NCI-H2196 treated with DMSO at 0.1 percent for 48 hours (cell line): Measurements from ENCODE around the gene ACRV1.
"Not testable (repeated sequence)": the region's sequence is repeated elsewhere in the genome, so short reads cannot be mapped to it uniquely, and the experiment has no call there.

Experiments
- DNase-seq: peaks from one replicate; lab custom pipeline; 2025; ENCODE audit not compliant: unreplicated experiment; lab: John Stamatoyannopoulos, UW

The ACRV1 gene, protein sequence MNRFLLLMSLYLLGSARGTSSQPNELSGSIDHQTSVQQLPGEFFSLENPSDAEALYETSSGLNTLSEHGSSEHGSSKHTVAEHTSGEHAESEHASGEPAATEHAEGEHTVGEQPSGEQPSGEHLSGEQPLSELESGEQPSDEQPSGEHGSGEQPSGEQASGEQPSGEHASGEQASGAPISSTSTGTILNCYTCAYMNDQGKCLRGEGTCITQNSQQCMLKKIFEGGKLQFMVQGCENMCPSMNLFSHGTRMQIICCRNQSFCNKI

DNA sequence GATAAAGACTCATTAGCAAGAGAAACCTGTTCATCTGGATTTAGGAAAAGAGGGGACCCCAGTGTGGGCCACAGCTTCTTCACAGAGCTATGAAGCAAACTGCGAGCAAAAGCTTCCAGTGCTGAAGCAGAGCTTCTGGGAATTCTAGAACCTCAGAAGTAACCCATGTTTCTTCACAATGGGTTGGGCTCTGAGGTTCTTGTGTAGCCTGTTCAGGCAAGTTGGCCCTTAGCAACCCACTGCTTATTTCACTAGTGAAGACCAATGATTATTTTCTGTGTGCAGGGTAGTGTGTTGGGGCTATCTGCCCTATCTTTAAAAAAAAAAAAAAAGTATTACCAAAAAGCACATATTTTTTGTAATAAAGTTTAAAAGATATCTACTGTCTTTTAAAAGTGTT, at the start of gene ACRV1:
Gene ACRV1 (minus strand): TSS at position 101 of the 400 bp plus-strand sequence. CDS start 67 bp downstream, at position 34.
- no peak for DNase-seq

GRCh38 chr11:125728969-125729368, 48.3 kb upstream of the ACRV1 start:
- no peak for DNase-seq

DNA sequence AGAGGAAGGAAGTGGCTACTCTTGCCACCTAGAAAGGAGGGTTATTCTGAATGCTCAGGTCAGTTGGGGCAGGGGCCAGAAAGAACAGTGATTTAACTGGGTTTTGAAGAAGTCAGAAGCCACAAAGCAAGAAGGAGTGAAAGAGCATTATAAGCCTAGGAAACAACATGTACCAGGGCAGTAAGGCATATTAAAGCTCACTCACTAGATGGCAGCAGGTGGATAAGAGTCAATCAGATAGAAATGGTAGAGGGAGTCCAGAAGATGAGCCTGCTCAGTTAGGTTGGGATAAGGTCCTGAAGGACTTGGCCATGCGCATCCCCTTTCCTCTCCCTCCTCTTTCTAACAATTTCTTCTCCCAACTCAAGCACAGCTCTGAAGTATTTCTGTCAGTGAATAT, 43.5 kb upstream of the ACRV1 start:
- DNase-seq = no peak

DNA sequence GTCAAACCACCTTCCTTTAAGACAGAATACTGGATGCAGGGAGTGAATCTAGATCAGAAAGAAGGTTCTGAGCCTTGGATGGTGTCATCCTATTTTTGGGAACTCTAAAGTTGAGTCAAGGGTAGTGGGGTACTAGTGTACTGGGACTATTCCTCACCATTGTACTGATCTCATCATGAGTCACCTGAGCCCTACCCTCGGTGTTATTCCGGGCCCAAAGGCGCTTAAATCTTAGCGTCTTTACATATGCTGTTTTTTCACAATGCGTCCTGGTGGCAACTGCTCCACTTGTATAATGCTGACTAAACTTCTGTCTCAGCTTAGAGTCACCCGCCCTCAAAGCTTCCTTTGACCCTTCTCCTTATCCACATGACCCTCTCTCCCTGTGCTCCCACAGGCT, 40.1 kb upstream of the ACRV1 start:
- no peak for DNase-seq

- DNase-seq = not testable (repeated sequence)
These were observed 24.0 kb upstream of the ACRV1 start for GRCh38 chr11:125704686-125705085.

GRCh38 chr11:125701858-125702621, 21.4 kb upstream of the ACRV1 start:
- no peak for DNase-seq

GRCh38 chr11:125701018-125701610, 20.5 kb upstream of the ACRV1 start:
- DNase-seq = no peak

DNA sequence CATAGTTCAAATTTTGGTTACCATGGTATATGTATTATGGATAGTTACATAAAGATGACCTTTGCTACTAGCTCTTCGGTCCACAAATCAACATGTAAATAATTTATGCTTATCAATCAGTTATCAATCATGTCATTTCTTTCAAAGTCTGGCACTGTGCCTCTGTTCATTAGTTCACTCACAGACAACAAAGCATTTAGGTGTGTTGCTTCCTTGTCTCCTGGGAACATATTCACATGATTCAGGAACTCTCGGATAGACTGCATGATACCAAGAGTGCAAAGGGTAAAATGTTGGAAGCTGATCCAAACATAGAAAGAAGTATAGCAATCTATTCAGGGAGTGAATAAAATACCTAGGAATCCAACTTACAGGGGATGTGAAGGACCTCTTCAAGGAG, 14.3 kb upstream of the ACRV1 start:
- DNase-seq = no peak

GRCh38 chr11:125692887-125693286, 12.2 kb upstream of the ACRV1 start:
- DNase-seq = no peak

GRCh38 chr11:125690006-125690405, 9.4 kb upstream of the ACRV1 start:
- DNase-seq = no peak

- DNase-seq = no peak
These were observed 8.7 kb upstream of the ACRV1 start for GRCh38 chr11:125689274-125689859.

- DNase-seq = no peak
These were observed 8.0 kb upstream of the ACRV1 start for GRCh38 chr11:125688632-125689031.

- DNase-seq = no peak
These were observed 7.4 kb upstream of the ACRV1 start for GRCh38 chr11:125688066-125688465.

DNA sequence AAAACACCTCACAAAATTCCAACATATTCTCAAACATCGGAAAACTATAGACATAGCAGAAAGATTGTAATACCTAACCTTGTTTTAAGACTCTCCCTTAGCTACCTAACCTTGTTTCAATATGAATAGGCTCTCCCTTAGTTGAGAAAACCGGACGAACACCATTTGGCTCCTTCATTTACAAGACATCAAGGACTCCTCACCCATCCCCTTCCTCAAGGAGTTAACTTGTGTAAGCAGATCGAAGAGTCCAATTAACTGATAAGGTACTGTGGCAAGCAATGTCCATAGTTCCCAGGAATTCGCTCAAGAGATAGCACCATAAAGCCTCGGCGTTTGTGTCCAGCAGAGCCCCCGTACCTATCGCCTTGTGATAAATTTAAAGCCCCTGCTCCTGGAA, 4.6 kb upstream of the ACRV1 start:
- no peak for DNase-seq

GRCh38 chr11:125679837-125680236, 810 bp downstream of the ACRV1 start:
- DNase-seq = no peak

DNA sequence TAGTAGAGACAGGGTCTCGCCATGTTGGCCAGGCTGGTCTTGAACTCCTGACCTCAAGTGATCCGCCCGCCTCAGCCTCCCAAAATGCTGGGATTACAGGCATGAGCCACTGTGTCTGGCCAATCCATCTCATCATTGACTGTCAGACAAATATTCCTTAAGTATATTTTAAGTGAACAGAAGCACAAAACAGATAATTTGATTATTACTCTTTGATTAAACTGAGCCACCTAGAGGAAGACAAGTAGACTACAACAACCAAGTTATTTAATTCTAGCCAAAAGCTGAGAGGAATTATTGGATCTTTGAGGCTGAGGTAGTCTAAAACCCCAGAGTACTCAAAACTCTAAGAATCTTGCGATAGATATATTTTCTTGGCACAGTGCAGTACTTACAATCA, 1.2 kb downstream of the ACRV1 start:
- no peak for DNase-seq

DNA sequence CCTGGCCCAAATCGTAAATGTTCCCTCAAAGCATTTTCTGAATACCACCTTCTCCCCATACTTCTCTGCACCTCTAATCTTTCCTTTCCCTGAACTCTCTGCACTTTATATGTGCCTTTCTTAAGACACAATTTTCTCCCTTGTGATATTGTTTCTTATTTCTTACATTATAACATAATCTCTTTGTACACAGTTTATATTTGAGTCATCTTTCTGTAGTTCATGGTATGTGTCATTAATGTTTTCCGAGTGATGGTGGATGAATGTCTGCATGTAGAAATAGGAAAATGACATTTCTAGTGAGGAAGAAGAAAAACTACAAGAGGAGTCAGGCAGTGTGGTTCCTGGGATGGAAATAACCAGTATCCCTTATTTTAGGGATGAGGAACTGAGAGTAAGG, 5.5 kb downstream of the ACRV1 start:
- DNase-seq = no peak

DNA sequence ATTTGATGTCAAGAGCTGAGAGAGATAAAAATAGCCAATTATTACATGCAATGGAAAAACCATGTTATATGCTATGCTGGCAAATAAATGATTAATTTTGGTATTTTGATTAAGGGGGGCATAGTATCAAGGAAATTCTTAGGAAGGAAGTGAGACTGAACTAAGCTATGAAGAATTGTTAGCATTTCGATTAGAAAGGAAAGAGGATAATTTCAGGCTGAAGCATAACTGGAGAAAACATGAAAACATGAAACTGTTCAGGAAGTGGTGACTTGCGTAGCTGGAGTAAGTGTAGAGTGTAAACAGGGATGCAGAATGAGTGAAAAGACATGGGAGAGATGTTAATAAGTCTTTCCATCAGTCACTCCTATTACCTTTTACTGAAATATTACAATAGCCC, 6.4 kb downstream of the ACRV1 start:
- no peak for DNase-seq

DNA sequence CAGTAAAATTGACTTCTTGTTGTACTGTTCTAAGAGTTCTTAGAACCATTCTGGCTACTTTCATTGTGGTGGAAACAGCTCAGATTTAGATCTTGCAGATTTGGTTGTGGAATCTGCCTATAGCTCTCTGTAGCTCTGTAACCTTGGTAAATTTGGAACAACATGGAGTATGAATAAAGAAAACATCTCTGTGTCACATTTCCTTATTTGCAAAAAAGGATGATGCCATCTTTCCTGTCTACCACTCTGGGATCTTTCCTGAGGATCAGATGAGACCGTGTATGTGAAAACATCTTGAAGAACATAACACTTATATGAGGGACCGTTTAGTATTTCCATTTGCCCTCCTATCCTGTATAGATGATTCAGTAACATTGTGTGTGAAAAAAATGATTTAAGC, 9.1 kb downstream of the ACRV1 start:
- DNase-seq = no peak

DNA sequence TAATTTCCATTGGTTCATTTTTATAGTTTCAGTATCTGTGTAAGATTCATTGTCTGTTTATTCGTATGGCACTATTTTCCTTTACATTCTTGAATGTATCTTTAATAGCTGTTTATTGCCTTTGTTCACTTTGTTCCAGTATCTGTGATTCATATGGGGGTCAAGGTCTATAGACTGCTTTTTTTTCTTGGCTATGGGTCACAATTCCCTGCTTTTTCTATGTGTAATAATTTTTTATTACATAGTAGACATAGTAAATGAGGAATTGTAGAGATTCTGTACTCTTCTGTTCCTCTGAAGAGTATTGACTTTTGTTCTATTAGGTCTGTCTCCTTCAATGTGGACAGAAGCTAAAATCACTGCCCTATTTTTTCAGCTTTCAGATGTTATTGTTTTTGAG, 10.5 kb downstream of the ACRV1 start:
- no peak for DNase-seq

- no peak for DNase-seq
These were observed 13.5 kb downstream of the ACRV1 start for GRCh38 chr11:125667151-125667550.

DNA sequence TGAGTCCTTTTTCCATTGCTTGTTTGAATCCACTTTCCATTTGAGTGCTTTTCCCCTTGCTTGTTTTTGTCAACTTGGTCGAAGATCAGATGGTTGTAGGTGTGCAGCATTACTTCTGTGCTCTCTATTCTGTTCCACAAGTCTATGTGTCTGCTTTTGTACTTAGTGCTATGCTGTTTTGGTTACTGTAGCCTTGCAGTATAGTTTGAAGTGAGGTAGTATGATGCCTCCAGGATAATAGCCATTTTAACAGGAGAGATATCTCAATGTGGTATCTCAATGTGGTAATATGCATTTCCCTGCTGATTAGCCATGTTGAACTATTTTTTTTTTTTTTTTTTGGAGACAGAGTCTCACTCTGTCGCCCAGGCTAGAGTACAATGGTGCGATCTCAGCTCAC, 16.7 kb downstream of the ACRV1 start:
- DNase-seq = no peak
